B cell (primary cell): Measurements from ENCODE around the gene BIVM.

Experiments used
- EZH2 ChIP-seq: IDR thresholded peaks from 2 replicates; pipeline ENCODE4 v1.6.1; 2012; ENCODE audit warnings: borderline replicate concordance, low read depth, mild to moderate bottlenecking, moderate library complexity, low read length; ENCODE audit not compliant: insufficient read depth, poor library complexity, severe bottlenecking
- TF ChIP-seq, protein P1 (sequence below): fragments of 200-600 bp; IDR thresholded peaks from one replicate; pipeline ENCODE4 v1.8.0; 2022; ENCODE audit warnings: antibody characterized with exemption, mild to moderate bottlenecking

DNA sequence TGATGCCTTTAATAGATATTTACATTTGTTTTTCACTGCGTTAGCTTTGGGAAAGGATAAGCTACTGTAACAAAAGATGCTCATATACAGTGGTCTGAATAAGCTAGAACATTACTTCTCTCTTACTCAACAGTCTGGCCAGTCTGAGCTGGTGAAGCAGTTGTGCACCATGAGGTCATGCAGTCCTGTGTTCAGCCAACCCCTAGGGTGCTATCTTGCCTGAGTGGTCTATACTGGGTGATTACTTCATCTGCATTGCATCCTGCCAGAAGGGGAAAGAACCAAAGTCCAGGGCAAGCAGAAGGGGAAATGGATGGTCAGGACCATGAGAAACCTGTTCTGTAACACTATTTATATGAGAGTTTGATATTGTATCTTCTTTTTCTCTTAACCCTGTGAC is 78.4 kb downstream of the BIVM start:
- TF ChIP-seq, protein P1, sequence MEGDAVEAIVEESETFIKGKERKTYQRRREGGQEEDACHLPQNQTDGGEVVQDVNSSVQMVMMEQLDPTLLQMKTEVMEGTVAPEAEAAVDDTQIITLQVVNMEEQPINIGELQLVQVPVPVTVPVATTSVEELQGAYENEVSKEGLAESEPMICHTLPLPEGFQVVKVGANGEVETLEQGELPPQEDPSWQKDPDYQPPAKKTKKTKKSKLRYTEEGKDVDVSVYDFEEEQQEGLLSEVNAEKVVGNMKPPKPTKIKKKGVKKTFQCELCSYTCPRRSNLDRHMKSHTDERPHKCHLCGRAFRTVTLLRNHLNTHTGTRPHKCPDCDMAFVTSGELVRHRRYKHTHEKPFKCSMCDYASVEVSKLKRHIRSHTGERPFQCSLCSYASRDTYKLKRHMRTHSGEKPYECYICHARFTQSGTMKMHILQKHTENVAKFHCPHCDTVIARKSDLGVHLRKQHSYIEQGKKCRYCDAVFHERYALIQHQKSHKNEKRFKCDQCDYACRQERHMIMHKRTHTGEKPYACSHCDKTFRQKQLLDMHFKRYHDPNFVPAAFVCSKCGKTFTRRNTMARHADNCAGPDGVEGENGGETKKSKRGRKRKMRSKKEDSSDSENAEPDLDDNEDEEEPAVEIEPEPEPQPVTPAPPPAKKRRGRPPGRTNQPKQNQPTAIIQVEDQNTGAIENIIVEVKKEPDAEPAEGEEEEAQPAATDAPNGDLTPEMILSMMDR, result no peak
- TF ChIP-seq EZH2, result no peak
